Measurements from ENCODE around the gene PRKG1. TPM values are rescaled to one million over a fixed set of nuclear protein-coding genes. Genes with fewer than 3 reads are reported as not detected.

PRKG1 gene
- total RNA-seq, 1 experiment from 2014 or later = 10.4 TPM

GRCh38 chr10:51654918-51655317 is 580.6 kb downstream of the PRKG1 start:
- no peaks in the 10 kb centered on the region for H3K79me1 ChIP-seq (ENCODE audit: insufficient read depth, low read depth, low read length, poor library complexity, severe bottlenecking)
- no peak overlapping the region for H3K18ac ChIP-seq (ENCODE audit: insufficient read length, low read depth, low read length)
- H2BK15ac ChIP-seq (ENCODE audit: low read depth, low read length) = no peak overlapping the region
- no peak overlapping the region for H4K5ac ChIP-seq (ENCODE audit: insufficient read length, low read depth, low read length)
- H3K23ac ChIP-seq (ENCODE audit: insufficient read length, low read depth, low read length) = no peak overlapping the region
- H3T11ph ChIP-seq (ENCODE audit: low read length) = no peak overlapping the region
- no peak overlapping the region for H4K91ac ChIP-seq (ENCODE audit: insufficient read length, low read depth, low read length)
- no peaks in the 10 kb centered on the region for H3K23me2 ChIP-seq (ENCODE audit: insufficient read length, low read depth, low read length, poor library complexity, severe bottlenecking)
- no peak overlapping the region for H2AK5ac ChIP-seq (ENCODE audit: insufficient read length, low read length)
- no peak overlapping the region for H3K4ac ChIP-seq (ENCODE audit: low read depth, low read length)
- Mint-ChIP-seq H3K4me3 (no peak overlapping the region), H3K27ac (no peak overlapping the region), H3K27me3 (ENCODE audit: low read depth) (no peaks in the 10 kb centered on the region), H3K4me1 (peaks cover 7 to 9% of the 10 kb centered on the region in 2 experiments), H3K36me3 (ENCODE audit: insufficient read depth in 1 of 3, low read depth in 3 of 3) (no peaks in the 10 kb centered on the region), H3K9me3 (no peaks in the 10 kb centered on the region; a peak in 1 of 5 replicates)
- H3K56ac ChIP-seq (ENCODE audit: insufficient read length, low read depth, low read length) = no peak overlapping the region
- no CpG with 5 or more reads among the region's 1 CpG for WGBS (ENCODE audit: extremely low coverage, insufficient read length, low lambda C conversion rate)
- no peaks in the 10 kb centered on the region for H4K20me1 ChIP-seq (ENCODE audit: control insufficient read depth, insufficient read depth, insufficient read length)
- no peaks in the 10 kb centered on the region for H3K27me3 ChIP-seq (ENCODE audit: insufficient read depth, low read length)
- no peak overlapping the region for H3K9ac ChIP-seq (ENCODE audit: extremely low read depth, insufficient read length, low read length)
- H4K8ac ChIP-seq (replicated peaks; ENCODE audit: insufficient read length, low read depth, low read length) = no peak overlapping the region
- H3K79me2 ChIP-seq (ENCODE audit: insufficient read depth, low read length) = no peaks in the 10 kb centered on the region
- H2BK12ac ChIP-seq (ENCODE audit: insufficient read length, low read depth, low read length) = no peak overlapping the region
- H3K9me3 ChIP-seq (ENCODE audit: control insufficient read depth, low read depth, low read length) = no peaks in the 10 kb centered on the region
- H2BK120ac ChIP-seq (ENCODE audit: low read depth, low read length, poor library complexity, severe bottlenecking) = no peak overlapping the region
- no peaks in the 10 kb centered on the region; the same call in 1 of the 2 replicates for H3K4me1 ChIP-seq (ENCODE audit: insufficient read depth, low read length)
- no peak overlapping the region for H3K4me2 ChIP-seq (ENCODE audit: insufficient read depth, insufficient read length, low read length)
- no peak for DNase-seq
- H2AFZ ChIP-seq (ENCODE audit: low read length) = no peak overlapping the region
- H3K14ac ChIP-seq (ENCODE audit: insufficient read depth, low read length) = no peak overlapping the region
- no peak overlapping the region for H2BK5ac ChIP-seq (ENCODE audit: insufficient read length, low read length)
- no peak overlapping the region for H3K27ac ChIP-seq (ENCODE audit: insufficient read length, low read depth, low read length)
- TF ChIP-seq, protein P1, sequence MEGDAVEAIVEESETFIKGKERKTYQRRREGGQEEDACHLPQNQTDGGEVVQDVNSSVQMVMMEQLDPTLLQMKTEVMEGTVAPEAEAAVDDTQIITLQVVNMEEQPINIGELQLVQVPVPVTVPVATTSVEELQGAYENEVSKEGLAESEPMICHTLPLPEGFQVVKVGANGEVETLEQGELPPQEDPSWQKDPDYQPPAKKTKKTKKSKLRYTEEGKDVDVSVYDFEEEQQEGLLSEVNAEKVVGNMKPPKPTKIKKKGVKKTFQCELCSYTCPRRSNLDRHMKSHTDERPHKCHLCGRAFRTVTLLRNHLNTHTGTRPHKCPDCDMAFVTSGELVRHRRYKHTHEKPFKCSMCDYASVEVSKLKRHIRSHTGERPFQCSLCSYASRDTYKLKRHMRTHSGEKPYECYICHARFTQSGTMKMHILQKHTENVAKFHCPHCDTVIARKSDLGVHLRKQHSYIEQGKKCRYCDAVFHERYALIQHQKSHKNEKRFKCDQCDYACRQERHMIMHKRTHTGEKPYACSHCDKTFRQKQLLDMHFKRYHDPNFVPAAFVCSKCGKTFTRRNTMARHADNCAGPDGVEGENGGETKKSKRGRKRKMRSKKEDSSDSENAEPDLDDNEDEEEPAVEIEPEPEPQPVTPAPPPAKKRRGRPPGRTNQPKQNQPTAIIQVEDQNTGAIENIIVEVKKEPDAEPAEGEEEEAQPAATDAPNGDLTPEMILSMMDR (conservative IDR thresholded peaks at IDR 0.05) = no peak
- H2BK20ac ChIP-seq (ENCODE audit: low read depth, low read length, poor library complexity, severe bottlenecking) = no peak overlapping the region

Data from H9 (cell line).